Heart left ventricle (tissue), 16 donors: Measurements from ENCODE around the gene ORM2. TPM values are rescaled to one million over a fixed set of nuclear protein-coding genes. Genes with fewer than 3 reads are reported as not detected.
"Not testable (repeated sequence)": the region's sequence is repeated elsewhere in the genome, so short reads cannot be mapped to it uniquely, and the experiment has no call there.

Source experiments
- ATAC-seq, 4 donors: fragments of 200-7000 bp; cut with Tn5 transposase; one replicate each; pipeline ENCODE4 v1.9.1; 2020 to 2022; ENCODE audit warnings: moderate library complexity in 4 of 4, mild to moderate bottlenecking in 3 of 4, moderate number of reproducible peaks in 1 of 4
- DNase-seq, 5 donors: peaks; one replicate each; pipeline ENCODE4 v3.0.0-alpha.2; 2020
- H3K27ac ChIP-seq, 12 donors: fragments of 200-600 bp; sonication (generic) in 4 of 12; one replicate each; pipeline versions ENCODE4 v1.5.0 to v1.8.0; 2016 to 2022; ENCODE audit warnings: mild to moderate bottlenecking in 2 of 12
- H3K27me3 ChIP-seq, 9 donors: fragments of 200-600 bp; sonication (generic) in 2 of 9; one replicate each; pipeline versions ENCODE4 v1.5.1 to v1.8.0; 2016 to 2022; ENCODE audit warnings: mild to moderate bottlenecking in 3 of 9
- H3K36me3 ChIP-seq, 9 donors: fragments of 200-600 bp; sonication (generic) in 2 of 9; one replicate each; pipeline versions ENCODE4 v1.5.0 to v1.8.0; 2018 to 2022; ENCODE audit warnings: mild to moderate bottlenecking in 2 of 9
- H3K4me1 ChIP-seq, 12 donors: fragments of 200-600 bp; sonication (generic) in 4 of 12; one replicate each; pipeline versions ENCODE4 v1.5.0 to v1.8.0; 2016 to 2022; ENCODE audit warnings: mild to moderate bottlenecking in 3 of 12
- H3K4me3 ChIP-seq, 12 donors: fragments of 200-600 bp; sonication (generic) in 4 of 12; one replicate each; pipeline versions ENCODE4 v1.5.0 to v1.8.0; 2017 to 2022; ENCODE audit warnings: mild to moderate bottlenecking in 9 of 12, moderate library complexity in 4 of 12
- H3K9me3 ChIP-seq, 12 donors: fragments of 200-600 bp; sonication (generic) in 4 of 12; one replicate each; pipeline versions ENCODE4 v1.5.0 to v1.8.0; 2016 to 2022; ENCODE audit warnings: mild to moderate bottlenecking in 1 of 12
- CTCF ChIP-seq, 12 donors: fragments of 200-600 bp; sonication (generic) in 4 of 12; IDR thresholded peaks; one replicate each; pipeline versions ENCODE4 v1.5.0 to v1.8.0; 2018 to 2022; ENCODE audit warnings: antibody characterized with exemption in 12 of 12, mild to moderate bottlenecking in 5 of 12
- POLR2A ChIP-seq, 2 donors: fragments of 450-650 bp; IDR thresholded peaks; one replicate each; pipeline ENCODE4 v1.6.1; 2017; ENCODE audit warnings: antibody characterized with exemption in 2 of 2, mild to moderate bottlenecking in 2 of 2, moderate library complexity in 2 of 2
- WGBS, 4 donors: extraction: QIAGEN DNeasy Blood & Tissue Kit in 2 of 4; methylation state at CpG; one replicate each; pipeline versions ENCODE4 v1.1.5 to v1.1.7; 2013 to 2018; 5-methylcytosine and 5-hydroxymethylcytosine counted together
- intact Hi-C, 10 donors: fragments of 100-400 bp; cut with DNase I; formaldehyde crosslinking; loops; one replicate each; pipeline versions ENCODE4 v1.11.1 to v1.14.2; 2022
- polyA plus RNA-seq, 2 donors: library from polyadenylated mRNA; stranded (reverse); fragments of 200-250 nt; gene quantifications; one replicate each; pipeline ENCODE4 v1.2.3, GENCODE V29; 2013
- total RNA-seq, 9 donors: library from RNA; depleted of rRNA in 2 of 9; stranded (reverse); fragments of >200 nt in 2 of 9; fragmentation: NEBNext Ultra II Directional in 3 of 9; extraction: Animal tissue kit (Norgen Biotek cat#: 25700) in 3 of 9; gene quantifications; one replicate each; pipeline versions ENCODE4 v1.1.0 to v1.2.4, GENCODE V29; 2016 to 2023
- donor health status: ischemic (EF 13 %, LVEDD 7.1; RV severe dilation, severe dysfunction).
- donor health status: healthy with polysubstance abuse.
- donor health status: DM: no; HTN: yes; CAD: no.
- donor health status: DM: no; HTN: no; CAD: no.
- donor health status: ischemic (EF 25% LVEDD 6.9; RV normal size, moderate dysfunction).
- donor health status: ischemic (EF 25% LVEDD 5.7; RV mildly dilated, moderate dysfunction).
- donor health status: healthy.
- donor health status: DM: yes; HTN: yes; CAD: no.
- donor health status: ischemic (EF 35%, LVEDD 5.7; RV mildly dilated, moderate dysfunction).
- donor health status: nonischemic (EF 11% LVEDD 7.7; RV severe dilation, severe dysfunction).
- donor health status: DM: yes; HTN: yes; CAD: no.
- donor health status: PGD.
- donor health status: ischemic (EF 29% LVEDD 5.4; RV normal size, mild dysfunction).
- donor health status: nonischemic (EF 23%, LVEDD 6.1; RV moderate dilation, normal function).

The ORM2 gene
- total and polyA plus RNA-seq, 11 donors, result 0.14 TPM; not detected in 10

- no peak for ATAC-seq
- Histone ChIP-seq H3K9me3 (no peaks in the 10 kb centered on the region), H3K36me3 (no peaks in the 10 kb centered on the region), H3K4me3 (no peak overlapping the region), H3K27me3 (peaks cover 0 to 7% (median 0%) of the 10 kb centered on the region in 9 donors), H3K27ac (no peak overlapping the region), H3K4me1 (no peaks in the 10 kb centered on the region)
- no peak for TF ChIP-seq CTCF (IDR thresholded peaks at IDR 0.05)
- TF ChIP-seq POLR2A (IDR thresholded peaks at IDR 0.05), result no peak
- intact Hi-C loops, result no loop called here
- 81 to 92% (median 82%) methylated on average over 8 of the region's 8 CpGs for WGBS, 4 donors
- no peak for DNase-seq
These were observed 7.9 kb upstream of the ORM2 start for GRCh38 chr9:114321759-114322158.

- H3K4me1 ChIP-seq, H3K27ac ChIP-seq, DNase-seq, H3K9me3 ChIP-seq, H3K27me3 ChIP-seq, H3K4me3 ChIP-seq, intact Hi-C loops, ATAC-seq, H3K36me3 ChIP-seq: not testable (repeated sequence)
- WGBS, 4 donors, result 76 to 80% (median 77%) methylated on average over 11 to 12 of the region's 12 CpGs
These were observed 7.4 kb upstream of the ORM2 start for GRCh38 chr9:114322160-114322818.

GRCh38 chr9:114322831-114323531 is 6.7 kb upstream of the ORM2 start, which contains the start of gene ORM1:
Gene ORM1 (plus strand): TSS chr9:114323098. CDS start chr9:114323134, 36 bp downstream.
- H3K9me3 ChIP-seq, H3K27me3 ChIP-seq, H3K36me3 ChIP-seq, H3K4me1 ChIP-seq, H3K4me3 ChIP-seq, intact Hi-C loops, H3K27ac ChIP-seq, DNase-seq: not testable (repeated sequence)
- ATAC-seq, result peak; percentile 9 to 33 (median 24)
- WGBS, 4 donors, result 73 to 89% (median 80%) methylated on average over 3 to 5 of the region's 15 CpGs

GRCh38 chr9:114323849-114324248 is 5.8 kb upstream of the ORM2 start:
- H3K27ac ChIP-seq, H3K4me3 ChIP-seq, ATAC-seq, H3K9me3 ChIP-seq, H3K36me3 ChIP-seq, H3K4me1 ChIP-seq, intact Hi-C loops, DNase-seq: not testable (repeated sequence)
- peaks cover 0 to 10% (median 3%) of the 10 kb centered on the region in 9 donors for H3K27me3 ChIP-seq
- whole genome bisulfite sequencing, 4 donors, result 55 to 73% (median 67%) methylated on average over 6 of the region's 6 CpGs

GRCh38 chr9:114324492-114324891 is 5.2 kb upstream of the ORM2 start:
- Histone ChIP-seq H3K4me1 (no peaks in the 10 kb centered on the region), H3K4me3 (no peak overlapping the region), H3K27me3 (peaks cover 0 to 10% (median 3%) of the 10 kb centered on the region in 9 donors), H3K36me3 (no peaks in the 10 kb centered on the region), H3K9me3 (no peaks in the 10 kb centered on the region), H3K27ac (no peak overlapping the region)
- intact Hi-C loops, result no loop called here
- no peak for ATAC-seq
- WGBS, 4 donors, result 88 to 92% (median 90%) methylated on average over 8 of the region's 8 CpGs
- DNase-seq, result no peak
- TF ChIP-seq POLR2A (IDR thresholded peaks at IDR 0.05), result no peak
- TF ChIP-seq CTCF (IDR thresholded peaks at IDR 0.05), result no peak

- H3K4me1 ChIP-seq, DNase-seq, H3K4me3 ChIP-seq, intact Hi-C loops, H3K9me3 ChIP-seq, H3K27ac ChIP-seq, H3K36me3 ChIP-seq, H3K27me3 ChIP-seq: not testable (repeated sequence)
- peak in 1 of 4 donors; percentile 17 for ATAC-seq
- 80 to 87% (median 84%) methylated on average over 3 to 9 of the region's 9 CpGs for WGBS, 4 donors
These were observed 4.7 kb upstream of the ORM2 start for GRCh38 chr9:114324965-114325364.

GRCh38 chr9:114325684-114326254 is 3.9 kb upstream of the ORM2 start:
- H3K4me3 ChIP-seq, H3K4me1 ChIP-seq, H3K36me3 ChIP-seq, ATAC-seq, H3K27ac ChIP-seq, H3K9me3 ChIP-seq, intact Hi-C loops, H3K27me3 ChIP-seq, DNase-seq: not testable (repeated sequence)
- 80 to 86% (median 84%) methylated on average over 3 of the region's 3 CpGs for WGBS, 4 donors
